Suppressor macrophage (primary cell): ENCODE measurements around the gene ARID3A.

ENCODE experiments used
- DNase-seq, 4 experiments: peaks; one replicate each; pipeline ENCODE4 v3.0.0-alpha.2; 2020 to 2022

The ARID3A gene

GRCh38 chr19:1006711-1007398 lies 81.0 kb downstream of the ARID3A start:
- DNase-seq, result no peak

- no peak for DNase-seq
These were observed 81.8 kb downstream of the ARID3A start for GRCh38 chr19:1007399-1008251.

- no peak for DNase-seq
These were observed 82.6 kb downstream of the ARID3A start for GRCh38 chr19:1008268-1009040.

- DNase-seq, result no peak
These were observed 83.5 kb downstream of the ARID3A start for GRCh38 chr19:1009041-1009980.

GRCh38 chr19:1009981-1010538 lies 84.2 kb downstream of the ARID3A start:
- no peak for DNase-seq

GRCh38 chr19:1010586-1011510 lies 85.0 kb downstream of the ARID3A start:
- DNase-seq, result no peak

- no peak for DNase-seq
These were observed 86.0 kb downstream of the ARID3A start for GRCh38 chr19:1011831-1012333.

GRCh38 chr19:1012334-1012733 lies 86.5 kb downstream of the ARID3A start:
- DNase-seq, result no peak

- DNase-seq, result no peak
These were observed 87.4 kb downstream of the ARID3A start for GRCh38 chr19:1013218-1013617.

GRCh38 chr19:1014161-1015060 lies 88.6 kb downstream of the ARID3A start:
- DNase-seq, result no peak

- DNase-seq, result no peak
These were observed 89.4 kb downstream of the ARID3A start for GRCh38 chr19:1015061-1015781.

GRCh38 chr19:1015782-1016646 lies 90.2 kb downstream of the ARID3A start:
- no peak for DNase-seq

GRCh38 chr19:1016647-1017114 lies 90.8 kb downstream of the ARID3A start:
- DNase-seq, result peak in 2 of 4 experiments; percentile 16 to 31

GRCh38 chr19:1017115-1017905 lies 91.5 kb downstream of the ARID3A start:
- peak in 3 of 4 experiments; percentile 23 to 53 (median 34) for DNase-seq

GRCh38 chr19:1017906-1018305 lies 92.1 kb downstream of the ARID3A start:
- no peak for DNase-seq

GRCh38 chr19:1018393-1018792 lies 92.6 kb downstream of the ARID3A start:
- DNase-seq, result no peak
